ENCODE data around the gene FBXO40.

GRCh38 chr3:121594850-121595249 lies 1.7 kb downstream of the FBXO40 start:
- TF ChIP-seq CTCF (IDR thresholded peaks at IDR 0.05) (no peak), EZH2 (IDR thresholded peaks at IDR 0.05; ENCODE audit: borderline replicate concordance, insufficient read depth, low read depth, low read length, poor library complexity, severe bottlenecking) (no peak)
